ENCODE results near the gene FKBP15. TPM values are rescaled to one million over a fixed set of nuclear protein-coding genes. Genes with fewer than 3 reads are reported as not detected.
"Not testable (repeated sequence)": the region's sequence is repeated elsewhere in the genome, so short reads cannot be mapped to it uniquely, and the experiment has no call there.

FKBP15 gene
- total RNA-seq, 3 donors from 2014 or later, result 26.6 to 30.9 (median 26.8) TPM

- peaks cover 11% of the 10 kb centered on the region for H3K4me1 ChIP-seq (ENCODE audit: low read depth)
- no peak for ATAC-seq
- intact Hi-C loops (cut with DNase I, micrococcal nuclease), result no loop called here
- TF ChIP-seq CTCF (IDR thresholded peaks at IDR 0.05), result no peak
- H3K4me3 ChIP-seq, result no peak overlapping the region
- H3K9me3 ChIP-seq, result no peaks in the 10 kb centered on the region
- no peaks in the 10 kb centered on the region for H3K36me3 ChIP-seq (ENCODE audit: low read depth)
- DNase-seq, result no peak
These were observed 72.1 kb downstream of the FKBP15 start for GRCh38 chr9:113148781-113149510.

- no peak for ATAC-seq
- intact Hi-C loops (cut with DNase I, micrococcal nuclease), result no loop called here
- peaks cover 11% of the 10 kb centered on the region for H3K4me1 ChIP-seq (ENCODE audit: low read depth)
These were observed 72.7 kb downstream of the FKBP15 start for GRCh38 chr9:113148372-113148705.

GRCh38 chr9:113143432-113144227, 77.4 kb downstream of the FKBP15 start:
- Histone ChIP-seq H3K9me3 (no peaks in the 10 kb centered on the region), H3K4me1 (ENCODE audit: low read depth) (no peaks in the 10 kb centered on the region), H3K4me3 (no peak overlapping the region), H3K36me3 (ENCODE audit: low read depth) (no peaks in the 10 kb centered on the region)
- ATAC-seq, result no peak
- intact Hi-C loops (cut with DNase I, micrococcal nuclease), result no loop called here
- no peak for TF ChIP-seq CTCF (IDR thresholded peaks at IDR 0.05)
- no peak for DNase-seq

More at GRCh38 chr9:113148372-113148705, 72.7 kb downstream of the FKBP15 start:
- no peak overlapping the region for H3K4me3 ChIP-seq
- H3K9me3 ChIP-seq, result no peaks in the 10 kb centered on the region
- H3K36me3 ChIP-seq (ENCODE audit: low read depth), result no peaks in the 10 kb centered on the region
- no peak for DNase-seq
- TF ChIP-seq CTCF (IDR thresholded peaks at IDR 0.05), result no peak

GRCh38 chr9:113140896-113141295, 80.2 kb downstream of the FKBP15 start:
- DNase-seq; ATAC-seq; H3K4me1 ChIP-seq (ENCODE audit: low read depth); H3K9me3 ChIP-seq; H3K36me3 ChIP-seq (ENCODE audit: low read depth); intact Hi-C loops (cut with DNase I, micrococcal nuclease); H3K4me3 ChIP-seq: not testable (repeated sequence)

- intact Hi-C loops (cut with DNase I, micrococcal nuclease), result no loop called here
These were observed 81.1 kb downstream of the FKBP15 start for GRCh38 chr9:113139953-113140352.

More at GRCh38 chr9:113139953-113140352, 81.1 kb downstream of the FKBP15 start:
- ATAC-seq, result no peak
- H3K9me3 ChIP-seq, result no peaks in the 10 kb centered on the region
- no peak for DNase-seq
- H3K4me3 ChIP-seq, result no peak overlapping the region
- no peaks in the 10 kb centered on the region for H3K4me1 ChIP-seq (ENCODE audit: low read depth)
- no peaks in the 10 kb centered on the region for H3K36me3 ChIP-seq (ENCODE audit: low read depth)
- TF ChIP-seq CTCF (IDR thresholded peaks at IDR 0.05), result no peak

All from mucosa of descending colon (tissue), 3 donors.